CD4-positive, alpha-beta T cell (primary cell): Measurements from ENCODE around the gene VSTM2L. TPM values are rescaled to one million over a fixed set of nuclear protein-coding genes. Genes with fewer than 3 reads are reported as not detected.

ENCODE experiments used
- ATAC-seq: fragments of 200-7000 bp; cut with Tn5 transposase; one replicate; pipeline ENCODE4 v1.10.0; 2022; ENCODE audit warnings: mild to moderate bottlenecking; ENCODE audit not compliant: poor library complexity
- CTCF ChIA-PET: fragments of 350-600 bp; sonication (Branson Sonifier 250); formaldehyde crosslinking; loops from one replicate; lab custom pipeline; 2021; ENCODE audit warnings: antibody characterized with exemption, inconsistent platforms; lab: Charles Lee
- POLR2A ChIA-PET: fragments of 350-600 bp; sonication (Branson Sonifier 250); formaldehyde crosslinking; loops from one replicate; lab custom pipeline; 2021; ENCODE audit warnings: antibody characterized with exemption, inconsistent platforms; lab: Charles Lee
- DNase-seq, 14 experiments: peaks; one replicate each; pipeline ENCODE4 v3.0.0-alpha.2; 2013 to 2020; ENCODE audit warnings: mixed read lengths in 2 of 14
- H3K27ac ChIP-seq, 2 donors: one replicate each; pipeline versions ENCODE4 v1.5.1 to v1.7.0; 2013; ENCODE audit warnings: low read length in 2 of 2, low read depth in 1 of 2, mild to moderate bottlenecking in 1 of 2
- H3K27me3 ChIP-seq, 2 experiments: 1 replicate in 1 of 2; 2 replicates in 1 of 2; pipeline versions ENCODE4 v1.6.1 to v1.7.0; 2013; ENCODE audit warnings: low read length in 2 of 2, control low read depth in 1 of 2, mild to moderate bottlenecking in 1 of 2, moderate library complexity in 1 of 2; ENCODE audit not compliant: insufficient read depth in 2 of 2, control insufficient read depth in 1 of 2
- H3K36me3 ChIP-seq: one replicate; pipeline ENCODE4 v1.6.1; 2013; ENCODE audit warnings: low read length, control low read depth; ENCODE audit not compliant: insufficient read depth
- H3K4me1 ChIP-seq: one replicate; pipeline ENCODE4 v1.6.1; 2013; ENCODE audit warnings: low read length, control low read depth; ENCODE audit not compliant: insufficient read depth
- H3K4me3 ChIP-seq: one replicate; pipeline ENCODE4 v1.5.1; 2013; ENCODE audit warnings: mild to moderate bottlenecking, low read length, moderate library complexity
- H3K9me3 ChIP-seq, 2 experiments: 1 replicate in 1 of 2; 2 replicates in 1 of 2; pipeline versions ENCODE4 v1.6.1 to v1.7.0; 2013; ENCODE audit warnings: low read length in 2 of 2, mild to moderate bottlenecking in 2 of 2, control low read depth in 1 of 2, moderate library complexity in 1 of 2; ENCODE audit not compliant: control insufficient read depth in 1 of 2, insufficient read depth in 1 of 2
- H3K27ac Mint-ChIP-seq: one replicate; pipeline ENCODE4 v1.8.0; 2020; ENCODE audit warnings: mixed read lengths
- H3K27me3 Mint-ChIP-seq: one replicate; pipeline ENCODE4 v1.8.0; 2021; ENCODE audit warnings: mixed read lengths
- H3K36me3 Mint-ChIP-seq: one replicate; pipeline ENCODE4 v1.8.0; 2021; ENCODE audit warnings: low read depth, mixed read lengths
- H3K4me1 Mint-ChIP-seq: one replicate; pipeline ENCODE4 v1.8.0; 2021; ENCODE audit warnings: low read depth, mixed read lengths
- H3K4me3 Mint-ChIP-seq: one replicate; pipeline ENCODE4 v1.8.0; 2020; ENCODE audit warnings: mild to moderate bottlenecking, mixed read lengths
- H3K9me3 Mint-ChIP-seq: one replicate; pipeline ENCODE4 v1.8.0; 2020; ENCODE audit warnings: mixed read lengths
- CTCF ChIP-seq: fragments of 200-600 bp; IDR thresholded peaks from one replicate; pipeline ENCODE4 v1.8.0; 2022; ENCODE audit warnings: antibody characterized with exemption, mild to moderate bottlenecking
- intact Hi-C, 2 experiments: fragments of 100-400 bp; cut with DNase I in 1 of 2; cut with micrococcal nuclease in 1 of 2; formaldehyde crosslinking; loops; one replicate each; pipeline versions ENCODE4 v1.15.1 to v1.9.0; 2023 to 2025; cut with DNase I, micrococcal nuclease
- total RNA-seq, 174 experiments: library from RNA in 2 of 174; stranded (reverse) in 2 of 174; gene quantifications; one replicate each; pipeline ENCODE4 v1.2.3 and lab custom pipeline; 2021 to 2026

VSTM2L gene
- total RNA-seq, 2 experiments from 2014 or later: not detected

GRCh38 chr20:37939701-37940560, 37.0 kb downstream of the VSTM2L start:
- Mint-ChIP-seq H3K9me3 (no peaks in the 10 kb centered on the region), H3K27me3 (no peaks in the 10 kb centered on the region), H3K27ac (no peak overlapping the region), H3K36me3 (no peaks in the 10 kb centered on the region), H3K4me3 (no peak overlapping the region), H3K4me1 (no peaks in the 10 kb centered on the region)
- TF ChIP-seq CTCF: no peak
- intact Hi-C loops: no loop called here
- ATAC-seq (no peak), DNase-seq (no peak)
- ChIA-PET CTCF (no interaction called here), POLR2A (no interaction called here)
- no peaks in the 10 kb centered on the region for H3K36me3 ChIP-seq
- peaks cover 0 to under 1% of the 10 kb centered on the region in 2 experiments for H3K27me3 ChIP-seq
- H3K4me3 ChIP-seq: no peak overlapping the region
- no peaks in the 10 kb centered on the region for H3K4me1 ChIP-seq
- no peak overlapping the region for H3K27ac ChIP-seq
- H3K9me3 ChIP-seq: peaks cover 0 to 4% of the 10 kb centered on the region in 2 experiments

- Histone ChIP-seq H3K4me1 (no peaks in the 10 kb centered on the region), H3K27me3 (peaks cover 0 to 2% of the 10 kb centered on the region in 2 experiments), H3K27ac (no peak overlapping the region), H3K36me3 (no peaks in the 10 kb centered on the region), H3K9me3 (peaks cover 0 to 4% of the 10 kb centered on the region in 2 experiments), H3K4me3 (no peak overlapping the region)
- no peak for DNase-seq
- no peaks in the 10 kb centered on the region for H3K27me3 Mint-ChIP-seq
- no peak for ATAC-seq
- H3K27ac Mint-ChIP-seq: no peak overlapping the region
- ChIA-PET POLR2A (no interaction called here), CTCF (no interaction called here)
- intact Hi-C loops: no loop called here
- no peak for TF ChIP-seq CTCF
- no peaks in the 10 kb centered on the region for H3K9me3 Mint-ChIP-seq
- no peak overlapping the region for H3K4me3 Mint-ChIP-seq
- no peaks in the 10 kb centered on the region for H3K36me3 Mint-ChIP-seq
- no peaks in the 10 kb centered on the region for H3K4me1 Mint-ChIP-seq
Observed at GRCh38 chr20:37940858-37941257, 37.9 kb downstream of the VSTM2L start.

- Mint-ChIP-seq H3K27me3 (peaks cover 2% of the 10 kb centered on the region), H3K9me3 (no peaks in the 10 kb centered on the region), H3K4me1 (no peaks in the 10 kb centered on the region), H3K4me3 (no peak overlapping the region), H3K36me3 (no peaks in the 10 kb centered on the region), H3K27ac (no peak overlapping the region)
- H3K9me3 ChIP-seq: peaks cover 0 to 4% of the 10 kb centered on the region in 2 experiments
- no peak for ATAC-seq
- no peak for DNase-seq
- H3K4me3 ChIP-seq: no peak overlapping the region
- CTCF ChIA-PET: no interaction called here
- no peaks in the 10 kb centered on the region for H3K36me3 ChIP-seq
- H3K27me3 ChIP-seq: peaks cover 0 to 2% of the 10 kb centered on the region in 2 experiments
- POLR2A ChIA-PET: no interaction called here
- H3K4me1 ChIP-seq: no peaks in the 10 kb centered on the region
- no peak overlapping the region for H3K27ac ChIP-seq
- no peak for TF ChIP-seq CTCF
- intact Hi-C loops: no loop called here
Observed at GRCh38 chr20:37941332-37941731, 38.4 kb downstream of the VSTM2L start.
